DND-41 (cell line): ENCODE data around the gene MAP1A.

ENCODE experiments used
- ATAC-seq: fragments of 200-7000 bp; cut with Tn5 transposase; 3 replicates; pipeline ENCODE4 v1.9.1; 2021; ENCODE audit warnings: low read depth; ENCODE audit not compliant: insufficient read depth
- DNase-seq: peaks from one replicate; pipeline ENCODE4 v3.0.0-alpha.2; 2020
- H2AFZ ChIP-seq: 2 replicates; pipeline ENCODE4 v1.6.0; 2012; ENCODE audit warnings: low read depth, low read length
- H3K27ac ChIP-seq: 2 replicates; pipeline ENCODE4 v1.5.1; 2012; ENCODE audit warnings: low read length, inconsistent platforms
- H3K27me3 ChIP-seq: fragments of 200-600 bp; sonication (generic); 2 replicates; pipeline ENCODE4 v1.6.0; 2012; ENCODE audit warnings: low read length, mild to moderate bottlenecking, inconsistent platforms; ENCODE audit not compliant: insufficient read depth, poor library complexity
- H3K36me3 ChIP-seq: 2 replicates; pipeline ENCODE4 v1.5.1; 2012; ENCODE audit warnings: low read length, inconsistent platforms; ENCODE audit not compliant: insufficient read depth
- H3K4me1 ChIP-seq: 2 replicates; pipeline ENCODE4 v1.5.1; 2012; ENCODE audit warnings: mild to moderate bottlenecking, low read length; ENCODE audit not compliant: insufficient read depth
- H3K4me2 ChIP-seq: 2 replicates; pipeline ENCODE4 v1.6.0; 2012; ENCODE audit warnings: mild to moderate bottlenecking, moderate library complexity, low read length, inconsistent platforms; ENCODE audit not compliant: insufficient read depth
- H3K4me3 ChIP-seq, 2 experiments: fragments of 200-600 bp in 1 of 2; shearing (Covaris generic) in 1 of 2; 2 replicates each; pipeline ENCODE4 v1.5.1; 2012 to 2016; ENCODE audit warnings: inconsistent platforms in 2 of 2, low read length in 2 of 2, mild to moderate bottlenecking in 2 of 2, low read depth in 1 of 2, moderate library complexity in 1 of 2
- H3K79me2 ChIP-seq: 2 replicates; pipeline ENCODE4 v1.6.0; 2012; ENCODE audit warnings: low read length, inconsistent platforms; ENCODE audit not compliant: insufficient read depth
- H3K9ac ChIP-seq: 2 replicates; pipeline ENCODE4 v1.6.0; 2012; ENCODE audit warnings: low read depth, mild to moderate bottlenecking, inconsistent platforms, low read length, moderate library complexity
- H3K9me3 ChIP-seq: 2 replicates; pipeline ENCODE4 v1.5.1; 2012; ENCODE audit warnings: low read length, moderate library complexity, mild to moderate bottlenecking, inconsistent platforms; ENCODE audit not compliant: insufficient read depth, severe bottlenecking
- H4K20me1 ChIP-seq: 2 replicates; pipeline ENCODE4 v1.6.0; 2012; ENCODE audit warnings: low read length; ENCODE audit not compliant: insufficient read depth
- CTCF ChIP-seq: IDR thresholded peaks from 2 replicates; pipeline ENCODE4 v1.5.1; 2012; ENCODE audit warnings: borderline replicate concordance, low read length, moderate library complexity, mild to moderate bottlenecking; ENCODE audit not compliant: poor library complexity, severe bottlenecking; ENCODE audit errors: extremely low read depth
- EZH2 ChIP-seq: IDR thresholded peaks from 3 replicates; pipeline ENCODE4 v1.6.1; 2012; ENCODE audit warnings: borderline replicate concordance, low read depth, mild to moderate bottlenecking, moderate library complexity, low read length, inconsistent platforms; ENCODE audit not compliant: severe bottlenecking

Gene MAP1A

GRCh38 chr15:43515741-43516140 is 1.7 kb upstream of the MAP1A start:
- TF ChIP-seq EZH2 (no peak), CTCF (no peak)
- Histone ChIP-seq H3K79me2 (peaks cover 37% of the 10 kb centered on the region), H3K9me3 (no peaks in the 10 kb centered on the region), H3K36me3 (peaks cover 9% of the 10 kb centered on the region), H3K27ac (peak overlapping the region; percentile 86), H3K27me3 (no peaks in the 10 kb centered on the region), H2AFZ (no peak overlapping the region), H3K4me2 (peak overlapping the region; percentile 18; the same call in 1 of the 2 replicates), H4K20me1 (peaks cover 10% of the 10 kb centered on the region; the same call in 1 of the 2 replicates), H3K4me1 (peaks cover 86% of the 10 kb centered on the region), H3K4me3 (no peak overlapping the region), H3K9ac (no peak overlapping the region)
- DNase-seq (peak; percentile 60), ATAC-seq (no peak)

DNA sequence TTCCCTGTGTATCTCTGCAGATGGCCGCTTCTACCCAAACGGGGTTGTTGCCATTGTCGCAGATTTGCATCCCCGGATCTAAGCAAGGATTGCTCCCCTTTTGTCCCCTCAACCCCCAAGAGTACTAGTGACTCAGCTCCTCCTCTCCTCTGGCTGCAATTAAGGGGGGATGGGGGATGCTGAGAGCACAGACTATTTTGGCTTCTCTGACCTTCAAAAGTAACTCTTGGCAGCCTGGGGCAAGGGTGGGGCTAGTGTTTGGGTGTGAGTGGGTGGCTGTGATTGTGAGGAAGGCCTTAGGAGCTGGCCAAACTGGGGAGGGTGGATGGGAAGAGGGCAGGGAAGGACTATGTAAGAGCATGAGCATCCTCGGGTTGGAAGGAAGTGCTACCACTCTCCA is 1.2 kb upstream of the MAP1A start:
- no peaks in the 10 kb centered on the region for H3K27me3 ChIP-seq
- DNase-seq (no peak), ATAC-seq (no peak)
- peaks cover 13% of the 10 kb centered on the region for H3K36me3 ChIP-seq
- peak overlapping the region; percentile 18 for H3K4me2 ChIP-seq
- TF ChIP-seq CTCF (no peak), EZH2 (no peak)
- H4K20me1 ChIP-seq = peaks cover 13% of the 10 kb centered on the region; the same call in 1 of the 2 replicates
- H3K9ac ChIP-seq = no peak overlapping the region
- no peak overlapping the region for H2AFZ ChIP-seq
- H3K4me1 ChIP-seq = peaks cover 82% of the 10 kb centered on the region
- H3K79me2 ChIP-seq = peaks cover 41% of the 10 kb centered on the region
- peak overlapping the region; percentile 86 for H3K27ac ChIP-seq
- H3K9me3 ChIP-seq = no peaks in the 10 kb centered on the region
- no peak overlapping the region for H3K4me3 ChIP-seq

DNA sequence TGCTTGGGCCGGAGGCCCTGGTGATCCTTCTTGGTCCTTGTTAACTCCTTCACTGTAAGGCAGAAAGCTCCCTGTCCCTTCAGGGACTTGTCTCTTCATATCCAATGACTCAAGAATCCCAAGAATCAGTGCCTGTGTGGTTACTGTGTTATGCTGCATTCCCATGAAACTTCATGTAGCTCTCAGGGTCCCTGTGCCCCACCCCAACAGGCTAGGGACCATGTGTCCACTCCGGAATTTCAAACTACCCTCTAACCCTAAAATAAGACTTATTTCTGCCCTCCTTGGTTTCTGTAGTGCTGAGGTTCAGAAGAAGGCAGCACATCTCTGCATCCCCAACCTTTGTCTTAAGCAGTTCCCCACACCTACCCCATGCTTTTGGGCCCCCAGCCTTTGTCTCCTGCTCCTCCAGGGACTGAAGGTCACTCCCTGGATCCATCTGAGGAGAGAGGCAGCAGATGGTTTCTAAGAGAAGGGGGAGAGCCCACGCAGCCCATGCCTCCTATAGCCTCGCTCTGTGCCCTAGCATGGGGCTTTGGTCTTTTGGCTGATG is 531 bp upstream of the MAP1A start:
- H2AFZ ChIP-seq = peak overlapping the region; percentile 63
- peaks cover 48% of the 10 kb centered on the region for H3K79me2 ChIP-seq
- H3K9ac ChIP-seq = peak overlapping the region; percentile 75
- no peaks in the 10 kb centered on the region for H3K27me3 ChIP-seq
- H3K4me2 ChIP-seq = peak overlapping the region; percentile 81
- no peaks in the 10 kb centered on the region for H3K9me3 ChIP-seq
- H4K20me1 ChIP-seq = peaks cover 20% of the 10 kb centered on the region; the same call in 1 of the 2 replicates
- ATAC-seq (peak; percentile 0; the same call in 1 of the 3 replicates), DNase-seq (no peak)
- no peak for TF ChIP-seq CTCF
- no peak for TF ChIP-seq EZH2
- peaks cover 75% of the 10 kb centered on the region for H3K4me1 ChIP-seq
- H3K36me3 ChIP-seq = peaks cover 20% of the 10 kb centered on the region
- H3K4me3 ChIP-seq = peak overlapping the region in 1 of 2 experiments; percentile 92; a peak in 2 of 4 replicates
- H3K27ac ChIP-seq = peak overlapping the region; percentile 84
